GM12865 (cell line): ENCODE data around the gene ADARB2.

ENCODE experiments used
- DNase-seq: peaks from one replicate; pipeline ENCODE4 v3.0.0; 2010; ENCODE audit warnings: low read depth
- H3K4me3 ChIP-seq: 2 replicates; pipeline ENCODE4 v1.5.1; 2011; ENCODE audit warnings: mild to moderate bottlenecking, low read depth, low read length, control low read depth
- CTCF ChIP-seq: IDR thresholded peaks from 2 replicates; pipeline ENCODE4 v1.5.1; 2011; ENCODE audit warnings: low read length, control low read depth, low read depth, inconsistent platforms; ENCODE audit not compliant: insufficient read depth; ENCODE audit errors: missing control alignments

The ADARB2 gene

GRCh38 chr10:1575481-1576244 lies 161.7 kb downstream of the ADARB2 start:
- H3K4me3 ChIP-seq, result no peak overlapping the region
- no peak for TF ChIP-seq CTCF
- DNase-seq, result peak; percentile 40

GRCh38 chr10:1574719-1575118 lies 162.6 kb downstream of the ADARB2 start:
- no peak overlapping the region for H3K4me3 ChIP-seq
- no peak for DNase-seq
- no peak for TF ChIP-seq CTCF

GRCh38 chr10:1573981-1574380 lies 163.3 kb downstream of the ADARB2 start:
- no peak overlapping the region for H3K4me3 ChIP-seq
- TF ChIP-seq CTCF, result no peak
- no peak for DNase-seq

- DNase-seq, result no peak
- H3K4me3 ChIP-seq, result no peak overlapping the region
- TF ChIP-seq CTCF, result no peak
These were observed 163.9 kb downstream of the ADARB2 start for GRCh38 chr10:1573334-1573969.

GRCh38 chr10:1572519-1573333 lies 164.6 kb downstream of the ADARB2 start:
- no peak for TF ChIP-seq CTCF
- H3K4me3 ChIP-seq, result no peak overlapping the region
- DNase-seq, result no peak

- H3K4me3 ChIP-seq, result no peak overlapping the region
- DNase-seq, result no peak
- no peak for TF ChIP-seq CTCF
These were observed 165.6 kb downstream of the ADARB2 start for GRCh38 chr10:1571587-1572237.
